ENCODE measurements around the gene ADAMTS17. TPM values are rescaled to one million over a fixed set of nuclear protein-coding genes. Genes with fewer than 3 reads are reported as not detected.

ADAMTS17 gene
- polyA plus RNA-seq, 2 of the 4 experiments (the other 2 are of a cell fraction) = 0.05 TPM; not detected in 1

DNA sequence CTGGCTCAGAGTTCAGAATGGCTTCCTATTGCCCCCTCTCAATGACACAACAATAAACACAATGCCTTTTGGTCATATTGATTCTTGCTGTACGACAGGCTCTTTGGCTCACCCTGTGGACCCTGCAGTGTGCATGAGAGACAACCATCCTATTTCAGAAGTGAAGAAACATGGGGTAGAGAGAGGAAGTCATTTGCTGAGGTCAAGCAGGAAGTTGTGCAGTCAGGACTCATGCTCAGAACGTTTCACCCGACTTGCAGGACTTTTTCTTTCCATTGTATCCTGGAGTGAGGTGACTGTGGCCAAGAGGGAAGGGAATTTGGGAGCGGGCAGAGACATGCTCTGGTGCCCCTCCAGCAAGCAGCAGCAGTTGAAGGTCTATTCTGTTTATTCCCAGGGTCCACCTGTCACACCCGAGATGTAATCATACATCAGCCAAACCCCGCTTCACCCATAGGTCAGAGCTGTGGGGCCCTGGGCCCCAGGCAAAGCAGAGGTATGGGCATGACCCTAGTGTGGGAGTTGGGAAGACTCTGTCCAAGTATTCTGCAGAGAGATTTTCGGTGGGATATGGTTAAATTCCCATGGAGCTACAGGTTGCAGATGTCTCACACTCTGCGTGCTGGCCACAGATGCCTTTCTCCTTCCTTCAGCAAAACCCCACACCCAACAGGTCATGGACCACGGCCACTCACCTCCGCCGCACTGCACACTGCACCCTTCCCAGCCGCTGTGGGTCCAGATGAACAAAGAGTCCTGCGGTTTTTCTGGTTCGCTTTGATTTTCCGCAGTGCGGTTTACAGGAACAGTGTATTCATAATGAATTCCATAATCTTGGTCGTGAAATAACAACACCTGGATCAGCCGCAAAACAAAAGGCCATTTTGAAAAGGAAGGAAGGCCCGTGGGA is 290.6 kb downstream of the ADAMTS17 start (continued):
- TF ChIP-seq, protein P1, sequence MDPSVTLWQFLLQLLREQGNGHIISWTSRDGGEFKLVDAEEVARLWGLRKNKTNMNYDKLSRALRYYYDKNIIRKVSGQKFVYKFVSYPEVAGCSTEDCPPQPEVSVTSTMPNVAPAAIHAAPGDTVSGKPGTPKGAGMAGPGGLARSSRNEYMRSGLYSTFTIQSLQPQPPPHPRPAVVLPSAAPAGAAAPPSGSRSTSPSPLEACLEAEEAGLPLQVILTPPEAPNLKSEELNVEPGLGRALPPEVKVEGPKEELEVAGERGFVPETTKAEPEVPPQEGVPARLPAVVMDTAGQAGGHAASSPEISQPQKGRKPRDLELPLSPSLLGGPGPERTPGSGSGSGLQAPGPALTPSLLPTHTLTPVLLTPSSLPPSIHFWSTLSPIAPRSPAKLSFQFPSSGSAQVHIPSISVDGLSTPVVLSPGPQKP (IDR thresholded peaks at IDR 0.05; ENCODE audit: low read depth, low read length) = no peak
- TF ChIP-seq ATOH8 (CRISPR knock-in tag; IDR thresholded peaks at IDR 0.05; ENCODE audit: low read depth) (no peak), RARB (CRISPR knock-in tag; IDR thresholded peaks at IDR 0.05) (no peak)

- Histone ChIP-seq H3K4me1 (no peaks in the 10 kb centered on the region), H3K9me3 (no peaks in the 10 kb centered on the region), H3K27ac (no peak overlapping the region), H3K4me2 (no peak overlapping the region), H3K4me3 (no peak overlapping the region)
- CTCF ChIA-PET = no interaction called here
- DNase-seq (ENCODE audit: low read depth in 1 of 2, low spot score in 1 of 2) (no peak), ATAC-seq (no peak), FAIRE-seq (no peak)
- WGBS (ENCODE audit: missing lambda C conversion rate) = 15% methylated on average over 10 of the region's 10 CpGs
- TF ChIP-seq FOSL2 (IDR thresholded peaks at IDR 0.05) (no peak), FOSL2 (CRISPR knock-in tag; IDR thresholded peaks at IDR 0.05) (no peak), HES2 (IDR thresholded peaks at IDR 0.05) (no peak), GATA3 (IDR thresholded peaks at IDR 0.05; ENCODE audit: borderline replicate concordance) (no peak), EHF (CRISPR knock-in tag; IDR thresholded peaks at IDR 0.05) (no peak), HDAC2 (IDR thresholded peaks at IDR 0.05) (no peak), ZFP36 (IDR thresholded peaks at IDR 0.05; ENCODE audit: borderline replicate concordance, partially characterized antibody) (no peak), ATOH8 (CRISPR knock-in tag; IDR thresholded peaks at IDR 0.05; ENCODE audit: low read depth) (no peak), NR3C1 (IDR thresholded peaks at IDR 0.05) (no peak), REST (IDR thresholded peaks at IDR 0.05) (no peak), HEYL (CRISPR knock-in tag; IDR thresholded peaks at IDR 0.05) (no peak), CBX8 (IDR thresholded peaks at IDR 0.05) (no peak), KDM1A (IDR thresholded peaks at IDR 0.05; ENCODE audit: low read depth) (no peak), POLR2AphosphoS2 (conservative IDR thresholded peaks at IDR 0.05; ENCODE audit: low read length) (no peak)
- TF ChIP-seq, protein P2, sequence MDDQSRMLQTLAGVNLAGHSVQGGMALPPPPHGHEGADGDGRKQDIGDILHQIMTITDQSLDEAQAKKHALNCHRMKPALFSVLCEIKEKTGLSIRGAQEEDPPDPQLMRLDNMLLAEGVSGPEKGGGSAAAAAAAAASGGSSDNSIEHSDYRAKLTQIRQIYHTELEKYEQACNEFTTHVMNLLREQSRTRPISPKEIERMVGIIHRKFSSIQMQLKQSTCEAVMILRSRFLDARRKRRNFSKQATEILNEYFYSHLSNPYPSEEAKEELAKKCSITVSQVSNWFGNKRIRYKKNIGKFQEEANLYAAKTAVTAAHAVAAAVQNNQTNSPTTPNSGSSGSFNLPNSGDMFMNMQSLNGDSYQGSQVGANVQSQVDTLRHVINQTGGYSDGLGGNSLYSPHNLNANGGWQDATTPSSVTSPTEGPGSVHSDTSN (IDR thresholded peaks at IDR 0.05) = no peak
- TF ChIP-seq, protein P1 (IDR thresholded peaks at IDR 0.05; ENCODE audit: low read depth, low read length) = no peak
- POLR2A ChIA-PET = no interaction called here
Observed at GRCh38 chr15:100049936-100050876, 291.6 kb downstream of the ADAMTS17 start.

All from A549 (cell line).